GM12892 (cell line): ENCODE results near the gene CDH13.

ENCODE experiments used
- POLR2A ChIP-seq: IDR thresholded peaks from 2 replicates; pipeline ENCODE4 v1.6.1; 2011; ENCODE audit warnings: low read depth, low read length, control low read depth
- POLR2AphosphoS5 ChIP-seq: IDR thresholded peaks from 2 replicates; pipeline ENCODE4 v1.6.1; 2011; ENCODE audit warnings: low read depth, low read length, control low read depth
- TAF1 ChIP-seq: IDR thresholded peaks from 2 replicates; pipeline ENCODE4 v1.6.1; 2011; ENCODE audit warnings: low read depth, mild to moderate bottlenecking, control low read depth, low read length, borderline replicate concordance

GRCh38 chr16:83603723-83604570 lies 977.2 kb downstream of the CDH13 start:
- no peak for TF ChIP-seq POLR2A
- no peak for TF ChIP-seq POLR2AphosphoS5
- no peak for TF ChIP-seq TAF1
